Urothelium cell line (cell line): ENCODE results near the gene GATD1.

ENCODE experiments used
- DNase-seq: peaks from one replicate; pipeline ENCODE4 v3.0.0; 2011; ENCODE audit warnings: low spot score, mixed read lengths
- FAIRE-seq: peaks from 2 replicates; lab custom pipeline; 2011; peaks lifted over from hg19 to GRCh38; lab: Jason Lieb, UNC

Gene GATD1

DNA sequence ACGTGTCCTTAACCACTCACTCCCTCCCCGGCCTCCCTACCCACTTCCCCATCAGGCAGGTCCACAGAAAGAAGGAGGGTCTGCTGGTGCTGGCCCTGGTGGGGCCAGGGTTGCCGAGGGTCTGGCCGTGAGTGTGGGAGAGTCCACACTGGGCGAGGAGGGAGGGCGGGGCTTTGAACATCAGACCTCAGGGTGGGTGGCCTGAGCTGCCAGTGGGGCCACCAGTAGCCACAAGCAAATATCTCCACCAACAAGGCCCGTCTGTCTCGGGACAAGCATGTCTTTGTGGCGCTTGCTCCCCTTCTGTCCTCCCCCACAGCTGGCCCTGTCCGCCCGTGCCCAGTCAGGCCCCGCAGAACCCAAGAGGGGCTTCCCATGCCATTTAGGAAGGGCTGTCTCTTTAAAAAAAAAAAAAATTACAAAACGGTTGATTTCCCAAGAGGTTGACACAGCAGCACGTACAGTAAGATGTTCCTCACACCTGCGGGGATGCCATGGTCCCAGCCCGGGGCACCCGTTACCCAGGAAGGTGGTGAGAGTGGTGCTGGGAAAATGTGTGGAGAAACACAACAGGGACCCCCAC is 47.7 kb downstream of the GATD1 start:
- FAIRE-seq: no peak
- no peak for DNase-seq

DNA sequence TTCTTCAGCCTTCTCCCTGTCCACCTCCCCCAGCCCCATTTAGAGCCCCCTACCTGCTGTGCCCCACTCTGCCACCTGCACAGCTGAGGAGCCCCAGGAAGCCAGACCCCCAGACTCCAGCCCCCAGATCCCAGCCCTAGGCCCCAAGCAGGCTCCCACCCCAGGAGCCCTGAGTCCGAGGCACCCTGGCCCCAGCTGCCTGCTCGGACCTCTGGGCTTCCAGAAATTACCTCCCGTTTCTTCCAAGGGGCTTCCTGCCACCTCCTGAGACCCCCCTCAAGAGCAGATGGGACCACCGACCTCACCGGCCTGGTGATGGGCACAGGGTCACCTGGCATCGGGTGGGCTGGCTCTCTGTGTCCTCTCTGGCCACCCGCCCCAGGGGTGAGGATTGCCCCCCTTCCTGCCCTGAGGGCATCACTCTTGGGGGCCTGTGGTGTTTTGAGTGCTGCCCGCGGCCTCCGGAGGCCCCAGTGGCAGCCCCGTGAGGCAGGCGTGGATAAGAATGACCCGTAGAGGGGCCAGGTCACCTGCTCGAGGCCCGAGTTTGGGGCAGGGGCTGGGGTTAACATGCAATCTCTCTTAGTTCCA is 48.3 kb downstream of the GATD1 start:
- DNase-seq (no peak), FAIRE-seq (no peak)

DNA sequence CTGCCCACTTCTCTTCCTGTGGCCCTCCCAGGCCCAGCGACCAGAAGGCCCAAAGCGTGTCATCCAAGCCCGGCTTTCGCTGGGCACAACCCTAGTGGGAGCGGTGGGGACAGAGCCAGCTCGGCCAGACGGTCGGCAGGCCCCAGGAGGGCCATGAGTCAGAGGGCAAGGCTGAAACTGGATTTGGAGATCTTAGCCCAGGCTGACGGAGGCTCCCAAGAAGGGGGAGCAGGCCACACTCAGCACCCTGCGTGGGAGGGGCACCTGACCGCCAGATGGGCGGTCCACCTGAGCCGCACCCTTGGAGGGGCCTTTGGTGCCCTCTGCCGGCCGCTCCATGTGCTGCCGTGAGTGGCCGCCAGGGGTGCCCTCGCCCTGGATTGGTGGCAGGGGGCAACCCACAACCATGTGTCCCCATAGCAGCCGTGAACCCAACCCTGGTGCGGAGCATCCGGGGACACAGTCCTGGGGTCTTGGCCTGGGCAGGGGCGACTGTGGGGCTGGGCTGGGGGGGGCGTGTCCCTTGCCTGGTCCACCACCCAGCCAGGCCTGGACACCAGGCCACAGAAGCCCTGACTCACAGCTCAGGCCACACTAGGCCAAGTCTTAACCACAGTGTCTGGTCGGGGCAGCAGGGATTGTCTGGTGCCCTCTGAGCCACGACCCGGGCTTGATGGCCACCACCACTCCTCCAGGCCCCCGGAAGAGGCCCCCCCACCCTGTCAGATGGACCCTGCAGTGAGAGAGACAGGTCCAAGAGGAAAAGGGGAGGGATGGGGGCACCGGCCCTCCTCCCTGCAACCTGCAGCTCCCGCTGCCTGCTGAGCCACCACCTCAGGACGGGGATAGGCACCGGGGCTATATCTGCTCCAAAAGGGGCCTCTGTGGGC is 49.2 kb downstream of the GATD1 start:
- no peak for FAIRE-seq
- peak; percentile 88 for DNase-seq

DNA sequence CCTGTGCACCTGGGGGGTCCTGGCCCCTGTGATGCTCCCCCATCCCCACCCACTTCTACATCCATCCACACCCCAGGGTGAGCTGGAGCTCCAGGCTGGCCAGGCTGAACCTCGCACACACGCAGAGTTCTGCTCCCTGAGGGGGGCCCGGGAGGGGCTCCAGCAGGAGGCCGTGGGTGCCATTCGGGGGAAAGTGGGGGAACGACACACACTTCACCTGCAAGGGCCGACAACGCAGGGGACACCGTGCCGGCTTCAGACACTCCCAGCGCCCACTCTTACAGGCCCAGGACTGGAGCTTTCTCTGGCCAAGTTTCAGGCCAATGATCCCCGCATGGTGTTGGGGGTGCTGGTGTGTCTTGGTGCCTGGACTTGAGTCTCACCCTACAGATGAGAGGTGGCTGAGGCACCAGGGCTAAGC is 50.0 kb downstream of the GATD1 start:
- DNase-seq (no peak), FAIRE-seq (no peak)

DNA sequence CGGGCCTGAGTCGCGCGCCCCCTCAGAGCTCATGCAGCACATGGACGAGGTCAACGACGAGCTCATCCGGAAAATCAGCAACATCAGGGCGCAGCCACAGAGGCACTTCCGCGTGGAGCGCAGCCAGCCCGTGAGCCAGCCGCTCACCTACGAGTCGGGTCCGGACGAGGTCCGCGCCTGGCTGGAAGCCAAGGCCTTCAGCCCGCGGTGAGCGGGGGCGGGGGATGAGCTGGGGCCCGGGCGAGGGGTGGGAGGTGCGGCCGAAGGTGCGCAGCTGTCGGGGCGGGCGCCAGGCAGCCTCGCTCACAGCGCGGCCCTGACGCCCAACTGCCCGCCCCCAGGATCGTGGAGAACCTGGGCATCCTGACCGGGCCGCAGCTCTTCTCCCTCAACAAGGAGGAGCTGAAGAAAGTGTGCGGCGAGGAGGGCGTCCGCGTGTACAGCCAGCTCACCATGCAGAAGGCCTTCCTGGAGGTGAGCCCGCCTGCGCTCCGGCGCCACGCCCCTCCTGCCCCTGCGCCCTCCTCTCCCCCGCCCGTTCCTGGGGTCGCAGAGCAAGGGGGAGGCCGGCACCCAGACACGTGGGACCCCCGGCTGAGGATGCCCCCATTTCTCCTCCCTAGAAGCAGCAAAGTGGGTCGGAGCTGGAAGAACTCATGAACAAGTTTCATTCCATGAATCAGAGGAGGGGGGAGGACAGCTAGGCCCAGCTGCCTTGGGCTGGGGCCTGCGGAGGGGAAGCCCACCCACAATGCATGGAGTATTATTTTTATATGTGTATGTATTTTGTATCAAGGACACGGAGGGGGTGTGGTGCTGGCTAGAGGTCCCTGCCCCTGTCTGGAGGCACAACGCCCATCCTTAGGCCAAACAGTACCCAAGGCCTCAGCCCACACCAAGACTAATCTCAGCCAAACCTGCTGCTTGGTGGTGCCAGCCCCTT is 50.7 kb downstream of the GATD1 start:
- DNase-seq (no peak), FAIRE-seq (no peak)

DNA sequence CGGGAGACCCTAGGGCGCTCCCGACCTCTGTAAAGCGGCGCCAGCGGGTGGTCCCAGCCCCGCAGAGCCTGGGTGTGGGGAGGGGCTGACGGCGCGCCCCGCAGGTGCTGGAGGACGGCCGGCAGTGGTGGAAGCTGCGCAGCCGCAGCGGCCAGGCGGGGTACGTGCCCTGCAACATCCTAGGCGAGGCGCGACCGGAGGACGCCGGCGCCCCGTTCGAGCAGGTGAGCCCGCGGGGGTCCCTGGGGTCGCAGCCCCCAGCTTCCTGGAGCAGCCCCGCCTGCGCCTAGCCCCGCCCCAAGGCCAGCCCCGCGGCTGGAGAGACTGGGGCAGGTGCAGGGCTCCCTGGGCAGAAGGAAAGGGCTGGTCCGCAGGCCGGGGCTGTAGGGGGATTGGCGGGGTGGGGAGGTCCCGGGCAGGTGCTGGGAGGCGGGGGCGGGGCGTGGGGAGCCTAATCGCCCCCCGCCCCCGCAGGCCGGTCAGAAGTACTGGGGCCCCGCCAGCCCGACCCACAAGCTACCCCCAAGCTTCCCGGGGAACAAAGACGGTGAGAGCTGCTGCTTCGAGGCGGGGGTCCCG is 51.6 kb downstream of the GATD1 start:
- FAIRE-seq (no peak), DNase-seq (no peak)

DNA sequence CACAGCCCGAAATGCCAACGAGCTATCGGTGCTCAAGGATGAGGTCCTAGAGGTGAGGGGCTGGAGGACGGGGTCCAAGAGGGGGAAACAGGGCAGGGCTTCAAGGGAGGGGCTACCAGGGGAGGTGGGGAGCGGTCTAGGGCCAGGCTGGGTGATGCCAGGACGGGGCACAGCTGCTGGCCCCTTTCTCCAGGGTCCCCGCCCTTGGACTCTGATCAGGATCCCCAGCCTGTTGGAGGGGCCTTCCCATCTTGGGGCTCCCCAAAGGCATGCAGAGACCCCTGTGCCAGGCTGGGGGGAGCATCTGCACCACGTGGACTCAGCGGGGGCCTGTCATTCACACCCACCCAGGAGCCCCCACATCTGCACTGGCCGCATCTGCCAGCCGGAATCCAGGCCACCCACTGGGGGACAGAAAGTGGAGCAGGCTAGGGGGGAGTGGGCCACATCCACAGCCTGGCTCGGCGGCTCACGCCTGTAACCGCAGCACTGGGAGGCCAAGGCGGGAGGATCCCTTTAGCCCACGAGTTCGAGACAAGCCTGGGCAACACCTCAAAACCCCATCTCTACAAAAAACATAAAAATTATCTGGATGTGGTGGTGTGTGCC is 52.4 kb downstream of the GATD1 start:
- no peak for FAIRE-seq
- no peak for DNase-seq

DNA sequence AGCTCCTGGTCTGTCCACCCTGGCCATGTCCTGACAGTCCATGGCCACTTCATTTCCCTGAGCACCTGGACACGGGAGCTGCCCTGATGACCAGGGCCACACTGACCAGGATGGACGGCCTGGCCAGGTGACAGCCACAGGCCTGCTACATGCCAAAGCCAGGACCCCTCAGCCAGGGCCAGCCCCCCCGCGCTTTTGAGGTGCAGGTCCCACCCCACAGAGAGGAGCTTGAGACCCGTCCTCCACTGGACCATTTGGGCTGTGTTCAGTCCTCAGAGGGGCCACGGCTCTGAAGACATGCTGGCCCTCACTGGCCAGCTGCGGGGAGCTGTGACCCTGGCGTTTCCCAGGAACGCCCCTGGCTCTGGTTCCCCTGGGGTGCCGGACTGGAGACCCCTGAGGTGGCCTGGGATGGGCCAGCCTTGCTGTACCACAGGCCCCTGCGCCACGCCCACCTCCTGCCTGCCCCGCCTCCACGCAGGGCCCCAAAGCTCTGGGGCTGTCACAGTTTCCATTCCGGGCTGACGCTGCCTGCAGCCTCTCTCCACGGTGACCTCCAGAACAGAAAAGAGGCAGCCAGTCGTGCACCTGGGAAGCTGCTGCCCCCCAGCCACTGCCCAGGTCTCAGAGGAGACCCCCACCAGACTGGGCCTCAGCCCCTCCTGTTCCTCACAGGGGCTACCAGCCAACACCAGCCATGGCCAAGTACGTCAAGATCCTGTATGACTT is 53.1 kb downstream of the GATD1 start:
- FAIRE-seq (no peak), DNase-seq (no peak)

DNA sequence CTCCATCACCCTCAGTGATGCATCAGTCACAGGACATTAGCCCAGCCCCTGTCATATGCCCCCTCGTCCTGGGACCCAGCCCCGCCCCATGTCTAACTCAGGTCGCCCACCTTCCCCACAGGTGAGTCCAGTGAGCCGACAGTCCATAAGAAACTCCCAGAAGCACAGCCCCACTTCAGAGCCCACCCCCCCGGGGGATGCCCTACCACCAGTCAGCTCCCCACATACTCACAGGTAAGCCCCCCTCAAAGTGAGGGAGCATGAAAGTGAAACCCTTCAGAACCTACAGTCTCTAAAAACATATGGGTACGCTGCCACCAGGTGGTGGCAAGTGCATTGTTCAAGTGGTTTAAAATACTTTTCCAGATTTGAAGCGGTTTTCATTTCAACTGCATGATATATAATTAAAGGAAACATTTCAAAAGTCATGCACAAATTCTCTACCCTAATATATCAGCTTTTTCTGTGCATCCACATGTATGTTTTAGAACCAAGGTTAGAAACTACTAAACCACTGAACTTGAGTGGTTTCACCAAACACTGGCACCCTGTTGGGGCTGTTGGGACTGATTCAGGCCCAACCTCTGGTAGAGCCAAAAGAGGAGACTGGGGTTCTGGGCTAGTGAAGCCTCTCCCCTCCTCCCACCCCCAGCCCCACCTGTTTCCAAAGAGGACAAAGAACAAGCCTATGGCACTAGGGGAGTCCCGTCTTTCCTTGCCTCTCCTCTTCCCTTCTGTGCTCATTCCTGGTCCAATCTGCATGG is 54.0 kb downstream of the GATD1 start:
- FAIRE-seq (no peak), DNase-seq (no peak)

DNA sequence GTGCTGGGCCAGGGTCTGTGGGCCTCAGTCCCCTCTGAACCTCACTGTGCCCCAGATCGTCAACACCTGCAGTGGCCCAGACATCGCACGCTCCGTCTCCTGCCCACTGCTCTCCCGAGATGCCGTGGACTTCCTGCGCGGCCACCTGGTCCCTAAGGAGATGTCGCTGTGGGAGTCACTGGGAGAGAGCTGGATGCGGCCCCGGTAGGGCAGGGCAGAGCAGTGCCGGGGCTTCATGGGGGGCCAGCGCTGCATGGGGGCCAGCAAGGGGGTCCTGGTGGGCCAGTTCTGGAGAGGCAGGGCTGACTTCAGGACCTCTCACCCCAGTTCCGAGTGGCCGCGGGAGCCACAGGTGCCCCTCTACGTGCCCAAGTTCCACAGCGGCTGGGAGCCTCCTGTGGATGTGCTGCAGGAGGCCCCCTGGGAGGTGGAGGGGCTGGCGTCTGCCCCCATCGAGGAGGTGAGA is 54.9 kb downstream of the GATD1 start:
- DNase-seq: no peak
- no peak for FAIRE-seq

DNA sequence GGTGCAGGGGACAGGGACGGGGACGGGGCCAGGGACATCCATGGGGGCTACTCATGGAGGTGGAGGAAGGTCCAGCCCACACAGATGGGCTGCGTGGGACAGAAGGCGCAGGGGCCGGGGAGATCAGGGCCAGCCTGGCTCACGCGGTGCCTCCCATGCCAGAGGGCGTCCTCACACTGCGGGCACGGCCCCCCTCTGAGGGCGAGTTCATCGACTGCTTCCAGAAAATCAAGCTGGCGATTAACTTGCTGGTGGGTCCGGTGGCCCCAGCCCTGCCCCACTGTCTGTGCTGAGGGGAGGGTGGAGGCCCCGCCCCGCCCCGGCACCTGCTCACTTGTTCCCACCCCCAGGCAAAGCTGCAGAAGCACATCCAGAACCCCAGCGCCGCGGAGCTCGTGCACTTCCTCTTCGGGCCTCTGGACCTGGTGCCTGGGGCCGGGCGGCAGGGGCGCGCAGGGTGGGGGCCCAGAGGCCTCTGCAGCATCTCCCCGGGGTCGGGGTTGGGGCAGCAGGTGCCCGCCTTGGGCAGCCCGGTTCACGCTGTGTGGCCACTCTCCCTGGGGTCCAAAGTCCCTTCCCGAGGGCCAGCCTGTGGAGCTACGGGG is 55.4 kb downstream of the GATD1 start:
- FAIRE-seq (no peak), DNase-seq (no peak)

DNA sequence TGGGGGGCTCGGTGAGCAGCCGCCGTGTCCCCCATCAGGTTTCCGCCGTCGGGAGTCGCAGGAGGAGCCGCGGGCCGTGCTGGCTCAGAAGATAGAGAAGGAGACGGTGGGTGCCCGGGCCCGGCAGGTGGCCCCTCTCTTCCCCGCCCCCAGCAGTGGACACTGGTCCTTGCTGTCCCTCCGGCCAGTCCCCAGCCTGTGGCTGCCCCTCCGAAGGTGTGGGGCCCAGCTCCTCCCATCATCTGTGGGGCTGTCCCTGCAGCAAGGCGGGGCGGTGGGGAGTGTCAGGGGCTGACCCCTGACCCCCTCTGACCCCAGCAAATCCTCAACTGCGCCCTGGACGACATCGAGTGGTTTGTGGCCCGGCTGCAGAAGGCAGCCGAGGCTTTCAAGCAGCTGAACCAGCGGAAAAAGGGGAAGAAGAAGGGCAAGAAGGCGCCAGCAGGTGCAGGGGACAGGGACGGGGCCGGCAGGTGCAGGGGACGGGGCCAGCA is 56.0 kb downstream of the GATD1 start:
- DNase-seq (no peak), FAIRE-seq (no peak)

DNA sequence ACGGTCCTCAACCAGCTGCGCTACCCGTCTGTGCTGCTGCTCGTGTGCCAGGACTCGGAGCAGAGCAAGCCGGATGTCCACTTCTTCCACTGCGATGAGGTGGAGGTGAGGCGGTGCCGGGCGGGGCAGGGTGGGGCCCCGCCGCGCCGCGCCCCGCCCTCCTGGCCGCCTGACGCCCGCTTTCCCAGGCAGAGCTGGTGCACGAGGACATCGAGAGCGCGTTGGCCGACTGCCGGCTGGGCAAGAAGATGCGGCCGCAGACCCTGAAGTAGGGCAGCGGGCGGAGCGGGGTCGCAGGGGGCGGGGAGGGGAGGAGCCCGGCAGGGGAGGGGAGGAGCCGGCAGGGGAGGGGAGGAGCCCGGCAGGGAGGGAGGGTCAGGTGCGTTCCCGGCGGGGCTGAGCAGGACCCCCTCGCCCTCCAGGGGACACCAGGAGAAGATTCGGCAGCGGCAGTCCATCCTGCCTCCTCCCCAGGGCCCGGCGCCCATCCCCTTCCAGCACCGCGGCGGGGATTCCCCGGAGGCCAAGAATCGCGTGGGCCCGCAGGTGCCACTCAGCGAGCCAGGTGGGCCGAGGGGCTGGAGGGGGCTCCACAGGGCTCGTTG is 56.5 kb downstream of the GATD1 start:
- FAIRE-seq (no peak), DNase-seq (no peak)

DNA sequence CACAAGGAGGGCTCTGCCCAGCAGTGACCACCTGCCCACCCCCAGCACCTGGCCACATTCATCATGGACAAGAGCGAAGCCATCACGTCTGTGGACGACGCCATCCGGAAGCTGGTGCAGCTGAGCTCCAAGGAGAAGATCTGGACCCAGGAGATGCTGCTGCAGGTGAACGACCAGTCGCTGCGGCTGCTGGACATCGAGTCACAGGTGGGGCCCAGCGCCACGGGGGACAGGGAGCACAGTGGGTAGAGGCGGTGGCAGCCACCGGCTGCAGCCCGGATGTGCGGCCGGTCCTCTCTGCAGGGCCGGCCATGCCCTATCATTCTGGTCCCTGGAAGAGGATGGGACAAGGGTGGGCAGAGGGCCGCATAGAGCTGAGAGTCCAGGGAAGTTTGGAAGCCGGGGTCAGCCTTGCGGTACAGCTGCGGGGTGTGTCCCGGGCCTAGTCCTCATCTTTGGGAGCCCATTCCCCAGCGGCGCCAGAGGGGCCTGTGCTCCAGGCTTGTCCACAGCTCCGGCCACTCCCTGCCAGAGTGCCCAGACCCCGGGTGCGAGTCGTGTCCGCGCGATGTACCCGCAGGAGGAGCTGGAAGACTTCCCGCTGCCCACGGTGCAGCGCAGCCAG is 57.2 kb downstream of the GATD1 start:
- FAIRE-seq: no peak
- DNase-seq: no peak

DNA sequence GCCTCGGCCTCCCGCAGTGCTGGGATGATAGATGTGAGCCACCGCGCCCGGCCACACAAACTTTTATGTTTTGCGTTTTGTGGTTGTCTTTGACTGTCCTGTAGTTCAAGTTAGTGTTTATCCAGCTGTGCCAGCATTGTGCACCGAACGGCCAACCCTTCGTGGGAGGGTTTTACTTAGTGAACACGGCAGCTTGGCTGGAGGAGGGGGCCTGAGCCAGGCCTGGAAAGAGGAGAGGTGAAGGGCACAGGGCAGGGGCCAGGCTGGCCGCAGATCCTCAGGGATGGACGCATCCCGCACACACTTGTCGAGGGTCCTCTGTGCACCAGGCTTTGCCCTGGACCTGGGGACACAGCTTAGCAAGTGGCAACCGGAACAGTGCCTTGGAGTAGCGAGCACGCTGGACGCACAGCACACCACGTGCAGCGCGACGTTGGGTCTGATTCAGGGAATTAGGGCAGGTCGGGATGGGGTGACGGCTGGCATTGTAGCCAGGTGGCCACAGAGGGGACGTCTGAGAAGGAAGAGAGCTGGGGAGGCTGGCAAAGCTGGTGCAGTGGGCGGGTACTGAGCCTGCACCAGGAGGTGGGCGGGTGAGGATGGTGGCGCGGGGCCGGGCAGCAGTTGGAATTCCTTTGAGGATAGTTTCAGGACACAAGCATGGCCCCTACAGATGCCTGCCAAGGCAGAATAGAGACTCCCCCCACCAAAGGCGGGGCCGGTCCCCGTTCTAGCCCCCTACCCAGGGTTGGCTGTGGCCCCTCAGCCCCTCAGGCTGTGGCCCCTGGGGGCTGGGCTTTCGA is 57.9 kb downstream of the GATD1 start:
- FAIRE-seq (no peak), DNase-seq (no peak)
